GM23338 (cell line): ENCODE data around the gene ADGRG2. TPM values are rescaled to one million over a fixed set of nuclear protein-coding genes. Genes with fewer than 3 reads are reported as not detected.

Source experiments
- ATAC-seq: fragments of 200-7000 bp; cut with Tn5 transposase; 3 replicates; pipeline ENCODE4 v1.9.1; 2020
- DNase-seq: peaks from one replicate; pipeline ENCODE4 v3.0.0-alpha.2; 2015; ENCODE audit warnings: low spot score
- H2AFZ ChIP-seq: fragments of 200-600 bp; sonication (generic); 2 replicates; pipeline ENCODE4 v1.8.0; 2016; ENCODE audit warnings: antibody characterized with exemption, mild to moderate bottlenecking, moderate library complexity
- H3F3A ChIP-seq: fragments of 200-600 bp; sonication (generic); replicated peaks from 2 replicates; pipeline ENCODE4 v1.8.0; 2017; ENCODE audit warnings: antibody characterized with exemption, mixed run types, low read depth
- H3K27ac ChIP-seq: fragments of 200-600 bp; sonication (generic); 2 replicates; pipeline ENCODE4 v1.6.1; 2016; ENCODE audit warnings: low read depth
- H3K27me3 ChIP-seq: fragments of 200-600 bp; sonication (generic); 2 replicates; pipeline ENCODE4 v1.8.0; 2016; ENCODE audit warnings: mild to moderate bottlenecking, mixed run types, moderate library complexity; ENCODE audit not compliant: insufficient read depth
- H3K36me3 ChIP-seq: fragments of 200-600 bp; sonication (generic); 2 replicates; pipeline ENCODE4 v1.8.0; 2016; ENCODE audit warnings: mild to moderate bottlenecking; ENCODE audit not compliant: insufficient read depth
- H3K4me1 ChIP-seq: fragments of 200-600 bp; sonication (generic); 2 replicates; pipeline ENCODE4 v1.8.0; 2016; ENCODE audit warnings: mild to moderate bottlenecking, moderate library complexity; ENCODE audit not compliant: insufficient read depth
- H3K4me2 ChIP-seq: fragments of 200-600 bp; sonication (generic); 2 replicates; pipeline ENCODE4 v1.7.1; 2017; ENCODE audit warnings: mixed run types
- H3K4me3 ChIP-seq: fragments of 200-600 bp; sonication (generic); 2 replicates; pipeline ENCODE4 v1.6.1; 2016; ENCODE audit warnings: mixed run types
- H3K79me2 ChIP-seq: fragments of 200-600 bp; sonication (generic); replicated peaks from 2 replicates; pipeline ENCODE4 v1.8.0; 2017; ENCODE audit warnings: mild to moderate bottlenecking; ENCODE audit not compliant: insufficient read depth
- H3K9me2 ChIP-seq: fragments of 200-600 bp; sonication (generic); 2 replicates; pipeline ENCODE4 v1.8.0; 2017; ENCODE audit not compliant: insufficient read depth
- H4K20me1 ChIP-seq: fragments of 200-600 bp; sonication (generic); replicated peaks from 2 replicates; pipeline ENCODE4 v1.8.0; 2017; ENCODE audit warnings: mild to moderate bottlenecking; ENCODE audit not compliant: insufficient read depth
- H3K27ac Mint-ChIP-seq: 2 replicates; pipeline ENCODE4 v1.8.0; 2020; ENCODE audit warnings: inconsistent platforms, mild to moderate bottlenecking, moderate library complexity, mixed read lengths
- H3K27me3 Mint-ChIP-seq: 3 replicates; pipeline ENCODE4 v1.8.0; 2022; ENCODE audit warnings: low read depth, mild to moderate bottlenecking, moderate library complexity, mixed read lengths, inconsistent platforms; ENCODE audit not compliant: insufficient read depth, poor library complexity
- H3K36me3 Mint-ChIP-seq: 3 replicates; pipeline ENCODE4 v1.8.0; 2021; ENCODE audit warnings: low read depth, mild to moderate bottlenecking, inconsistent platforms, moderate library complexity, mixed read lengths
- H3K4me1 Mint-ChIP-seq: 3 replicates; pipeline ENCODE4 v1.8.0; 2020; ENCODE audit warnings: mild to moderate bottlenecking, inconsistent platforms, mixed read lengths
- H3K4me3 Mint-ChIP-seq: 3 replicates; pipeline ENCODE4 v1.8.0; 2021; ENCODE audit warnings: moderate library complexity, mild to moderate bottlenecking, inconsistent platforms, mixed read lengths
- H3K9me3 Mint-ChIP-seq: 3 replicates; pipeline ENCODE4 v1.8.0; 2020; ENCODE audit warnings: moderate library complexity, mild to moderate bottlenecking, inconsistent platforms, mixed read lengths
- CREB1 ChIP-seq: fragments of 250-450 bp; sonication (Bioruptor Pico); IDR thresholded peaks from 2 replicates; pipeline ENCODE4 v1.5.0; 2020; ENCODE audit warnings: low read depth, mild to moderate bottlenecking, moderate library complexity
- CTCF ChIP-seq, 2 experiments: fragments of 200-600 bp in 1 of 2; sonication (generic) in 1 of 2; conservative IDR thresholded peaks; 2 replicates each; pipeline versions ENCODE4 v1.5.1 to v1.6.1; 2016 to 2017; ENCODE audit warnings: antibody characterized with exemption in 2 of 2, low read depth in 2 of 2, mild to moderate bottlenecking in 2 of 2, moderate library complexity in 1 of 2
- ETS1 ChIP-seq: IDR thresholded peaks from 2 replicates; pipeline ENCODE4 v1.6.1; 2016; ENCODE audit warnings: antibody characterized with exemption
- EZH2 ChIP-seq: fragments of 200-600 bp; sonication (generic); IDR thresholded peaks from one replicate; pipeline ENCODE4 v1.8.0; 2017; ENCODE audit warnings: antibody characterized with exemption, mild to moderate bottlenecking, low read depth; ENCODE audit not compliant: unreplicated experiment
- EZH2phosphoT487 ChIP-seq: fragments of 200-600 bp; sonication (generic); IDR thresholded peaks from one replicate; pipeline ENCODE4 v1.8.1; 2018; ENCODE audit warnings: antibody characterized with exemption; ENCODE audit not compliant: unreplicated experiment
- JUNB ChIP-seq: IDR thresholded peaks from one replicate; pipeline ENCODE4 v1.6.1; 2016; ENCODE audit warnings: antibody characterized with exemption; ENCODE audit not compliant: unreplicated experiment
- REST ChIP-seq: IDR thresholded peaks from one replicate; pipeline ENCODE4 v1.6.1; 2018; ENCODE audit warnings: antibody characterized with exemption; ENCODE audit not compliant: unreplicated experiment
- STAT1 ChIP-seq: IDR thresholded peaks from one replicate; pipeline ENCODE4 v1.6.1; 2016; ENCODE audit warnings: antibody characterized with exemption; ENCODE audit not compliant: unreplicated experiment
- ZNF114 ChIP-seq: fragments of 250-450 bp; sonication (Bioruptor Pico); IDR thresholded peaks from 2 replicates; pipeline ENCODE4 v1.5.0; 2020; ENCODE audit warnings: mild to moderate bottlenecking, moderate library complexity
- ZNF462 ChIP-seq: fragments of 250-450 bp; sonication (Bioruptor Pico); IDR thresholded peaks from 2 replicates; pipeline ENCODE4 v1.5.0; 2020; ENCODE audit warnings: mild to moderate bottlenecking, moderate library complexity
- polyA plus RNA-seq: library from polyadenylated mRNA; unstranded; fragments of >200 nt; fragmentation: Nextera tagmentation; extraction: Ambion mirVana; gene quantifications from 2 replicates; pipeline ENCODE4 v1.2.1, GENCODE V29; 2016
- total RNA-seq: library from RNA; depleted of rRNA; stranded (reverse); fragments of >200 nt; shearing (Covaris generic); gene quantifications from 2 replicates; pipeline ENCODE4 v1.2.3, GENCODE V29; 2014

The ADGRG2 gene
- total and polyA plus RNA-seq, 2 experiments from 2014 or later = 4.0 to 10.8 TPM

GRCh38 chrX:19028560-19028959 is 93.7 kb downstream of the ADGRG2 start:
- Histone ChIP-seq H3K36me3 (no peaks in the 10 kb centered on the region), H3K79me2 (no peaks in the 10 kb centered on the region), H3K27me3 (no peaks in the 10 kb centered on the region), H3K27ac (no peak overlapping the region), H3F3A (no peaks in the 10 kb centered on the region), H4K20me1 (no peaks in the 10 kb centered on the region), H3K4me1 (no peaks in the 10 kb centered on the region), H2AFZ (no peak overlapping the region), H3K4me3 (no peak overlapping the region), H3K4me2 (no peak overlapping the region), H3K9me2 (no peaks in the 10 kb centered on the region)
- no peak overlapping the region for H3K4me3 Mint-ChIP-seq
- H3K4me1 Mint-ChIP-seq = no peaks in the 10 kb centered on the region
- ATAC-seq (no peak), DNase-seq (no peak)
- H3K27me3 Mint-ChIP-seq = no peaks in the 10 kb centered on the region
- H3K27ac Mint-ChIP-seq = no peak overlapping the region
- H3K36me3 Mint-ChIP-seq = no peaks in the 10 kb centered on the region
- no peak for TF ChIP-seq CTCF (conservative IDR thresholded peaks at IDR 0.05; ENCODE audit: low read depth in 2 of 2)
- TF ChIP-seq CREB1 = no peak
- no peaks in the 10 kb centered on the region for H3K9me3 Mint-ChIP-seq

GRCh38 chrX:19024366-19024765 is 97.9 kb downstream of the ADGRG2 start:
- H3K9me2 ChIP-seq = no peaks in the 10 kb centered on the region
- Mint-ChIP-seq H3K36me3 (no peaks in the 10 kb centered on the region), H3K27ac (no peak overlapping the region), H3K4me3 (no peak overlapping the region), H3K4me1 (no peaks in the 10 kb centered on the region), H3K9me3 (no peaks in the 10 kb centered on the region), H3K27me3 (no peaks in the 10 kb centered on the region)
- no peak for ATAC-seq
- no peaks in the 10 kb centered on the region for H3K79me2 ChIP-seq
- H3K27ac ChIP-seq = no peak overlapping the region
- H3K36me3 ChIP-seq = no peaks in the 10 kb centered on the region
- H2AFZ ChIP-seq = no peak overlapping the region
- H4K20me1 ChIP-seq = no peaks in the 10 kb centered on the region
- no peak overlapping the region for H3K4me3 ChIP-seq
- H3K4me1 ChIP-seq = no peaks in the 10 kb centered on the region
- H3K4me2 ChIP-seq = no peak overlapping the region
- no peaks in the 10 kb centered on the region for H3K27me3 ChIP-seq
- DNase-seq = no peak
- H3F3A ChIP-seq = no peaks in the 10 kb centered on the region
- TF ChIP-seq EZH2phosphoT487 = no peak
- no peak for TF ChIP-seq EZH2
- no peak for TF ChIP-seq ZNF114
- TF ChIP-seq STAT1 = no peak
- no peak for TF ChIP-seq ETS1
- TF ChIP-seq ZNF462 (CRISPR knock-in tag) = no peak
- TF ChIP-seq JUNB = no peak
- TF ChIP-seq CREB1 = no peak
- TF ChIP-seq REST = no peak
